ENCODE data around the gene NKX6-2.

The NKX6-2 gene

GRCh38 chr10:132742167-132742836 is 43.6 kb downstream of the NKX6-2 start:
- H3K27me3 ChIP-seq (ENCODE audit: control insufficient read depth, insufficient read depth, low read length), result no peaks in the 10 kb centered on the region
- no peak overlapping the region for H3K9ac ChIP-seq (ENCODE audit: low read length)
- H3K4me3 ChIP-seq (ENCODE audit: low read length), result no peak overlapping the region
- peaks cover 2% of the 10 kb centered on the region for H3K4me1 ChIP-seq (ENCODE audit: control insufficient read depth, insufficient read depth, low read length)
- no peaks in the 10 kb centered on the region for H3K36me3 ChIP-seq (ENCODE audit: control insufficient read depth, insufficient read depth, low read length)
- H3K27ac ChIP-seq (ENCODE audit: low read depth, low read length), result no peak overlapping the region

GRCh38 chr10:132740588-132740987 is 45.4 kb downstream of the NKX6-2 start:
- no peak overlapping the region for H3K9ac ChIP-seq (ENCODE audit: low read length)
- H3K36me3 ChIP-seq (ENCODE audit: control insufficient read depth, insufficient read depth, low read length), result peaks cover 8% of the 10 kb centered on the region
- H3K4me1 ChIP-seq (ENCODE audit: control insufficient read depth, insufficient read depth, low read length), result no peaks in the 10 kb centered on the region
- no peak overlapping the region for H3K4me3 ChIP-seq (ENCODE audit: low read length)
- no peaks in the 10 kb centered on the region for H3K27me3 ChIP-seq (ENCODE audit: control insufficient read depth, insufficient read depth, low read length)
- no peak overlapping the region for H3K27ac ChIP-seq (ENCODE audit: low read depth, low read length)

GRCh38 chr10:132739225-132739613 is 46.7 kb downstream of the NKX6-2 start:
- Histone ChIP-seq H3K27ac (ENCODE audit: low read depth, low read length) (no peak overlapping the region), H3K36me3 (ENCODE audit: control insufficient read depth, insufficient read depth, low read length) (peaks cover 9% of the 10 kb centered on the region), H3K9ac (ENCODE audit: low read length) (no peak overlapping the region), H3K4me1 (ENCODE audit: control insufficient read depth, insufficient read depth, low read length) (no peaks in the 10 kb centered on the region), H3K4me3 (ENCODE audit: low read length) (no peak overlapping the region), H3K27me3 (ENCODE audit: control insufficient read depth, insufficient read depth, low read length) (no peaks in the 10 kb centered on the region)

GRCh38 chr10:132738454-132739224 is 47.3 kb downstream of the NKX6-2 start:
- no peak overlapping the region for H3K27ac ChIP-seq (ENCODE audit: low read depth, low read length)
- H3K36me3 ChIP-seq (ENCODE audit: control insufficient read depth, insufficient read depth, low read length), result peaks cover 9% of the 10 kb centered on the region
- no peaks in the 10 kb centered on the region for H3K4me1 ChIP-seq (ENCODE audit: control insufficient read depth, insufficient read depth, low read length)
- H3K9ac ChIP-seq (ENCODE audit: low read length), result no peak overlapping the region
- H3K27me3 ChIP-seq (ENCODE audit: control insufficient read depth, insufficient read depth, low read length), result no peaks in the 10 kb centered on the region
- no peak overlapping the region for H3K4me3 ChIP-seq (ENCODE audit: low read length)

GRCh38 chr10:132737390-132738048 is 48.4 kb downstream of the NKX6-2 start:
- no peak overlapping the region for H3K27ac ChIP-seq (ENCODE audit: low read depth, low read length)
- no peak overlapping the region for H3K9ac ChIP-seq (ENCODE audit: low read length)
- peaks cover 9% of the 10 kb centered on the region for H3K36me3 ChIP-seq (ENCODE audit: control insufficient read depth, insufficient read depth, low read length)
- H3K4me1 ChIP-seq (ENCODE audit: control insufficient read depth, insufficient read depth, low read length), result no peaks in the 10 kb centered on the region
- H3K27me3 ChIP-seq (ENCODE audit: control insufficient read depth, insufficient read depth, low read length), result no peaks in the 10 kb centered on the region
- no peak overlapping the region for H3K4me3 ChIP-seq (ENCODE audit: low read length)

- Histone ChIP-seq H3K27me3 (ENCODE audit: control insufficient read depth, insufficient read depth, low read length) (no peaks in the 10 kb centered on the region), H3K9ac (ENCODE audit: low read length) (no peak overlapping the region), H3K36me3 (ENCODE audit: control insufficient read depth, insufficient read depth, low read length) (peaks cover 9% of the 10 kb centered on the region), H3K27ac (ENCODE audit: low read depth, low read length) (no peak overlapping the region), H3K4me3 (ENCODE audit: low read length) (no peak overlapping the region), H3K4me1 (ENCODE audit: control insufficient read depth, insufficient read depth, low read length) (no peaks in the 10 kb centered on the region)
Observed at GRCh38 chr10:132735923-132736391, 50.0 kb downstream of the NKX6-2 start.

GRCh38 chr10:132735341-132735775 is 50.6 kb downstream of the NKX6-2 start:
- Histone ChIP-seq H3K4me1 (ENCODE audit: control insufficient read depth, insufficient read depth, low read length) (no peaks in the 10 kb centered on the region), H3K36me3 (ENCODE audit: control insufficient read depth, insufficient read depth, low read length) (peaks cover 9% of the 10 kb centered on the region), H3K4me3 (ENCODE audit: low read length) (no peak overlapping the region), H3K27me3 (ENCODE audit: control insufficient read depth, insufficient read depth, low read length) (no peaks in the 10 kb centered on the region), H3K27ac (ENCODE audit: low read depth, low read length) (no peak overlapping the region), H3K9ac (ENCODE audit: low read length) (no peak overlapping the region)

- H3K36me3 ChIP-seq (ENCODE audit: control insufficient read depth, insufficient read depth, low read length), result peaks cover 12% of the 10 kb centered on the region
- no peaks in the 10 kb centered on the region for H3K4me1 ChIP-seq (ENCODE audit: control insufficient read depth, insufficient read depth, low read length)
- no peak overlapping the region for H3K27ac ChIP-seq (ENCODE audit: low read depth, low read length)
- no peaks in the 10 kb centered on the region for H3K27me3 ChIP-seq (ENCODE audit: control insufficient read depth, insufficient read depth, low read length)
- H3K4me3 ChIP-seq (ENCODE audit: low read length), result no peak overlapping the region
- no peak overlapping the region for H3K9ac ChIP-seq (ENCODE audit: low read length)
Observed at GRCh38 chr10:132733926-132734325, 52.0 kb downstream of the NKX6-2 start.

Data from rectal smooth muscle tissue (tissue), 1 donor.